ENCODE measurements around the gene ROBO1. TPM values are rescaled to one million over a fixed set of nuclear protein-coding genes. Genes with fewer than 3 reads are reported as not detected.

Gene ROBO1
- total and polyA plus RNA-seq, 2 of the 8 experiments (the other 6 are each of a cell fraction or from before 2014, with no cell fraction given), result 51.4 to 91.0 TPM

- no peak for TF ChIP-seq CHD7 (IDR thresholded peaks at IDR 0.05; ENCODE audit: insufficient replicate concordance, low read length)
- no peak for TF ChIP-seq JUN (IDR thresholded peaks at IDR 0.05; ENCODE audit: low read depth, low read length)
- no peak for TF ChIP-seq NRF1 (IDR thresholded peaks at IDR 0.05; ENCODE audit: low read depth, low read length)
- no peak for TF ChIP-seq KDM4A (IDR thresholded peaks at IDR 0.05; ENCODE audit: low read depth, low read length, severe bottlenecking)
- TF ChIP-seq RXRA (IDR thresholded peaks at IDR 0.05; ENCODE audit: insufficient read depth, low read depth, low read length), result no peak
- TF ChIP-seq GABPA (IDR thresholded peaks at IDR 0.05; ENCODE audit: borderline replicate concordance, insufficient read depth, low read length), result no peak
- no peak for TF ChIP-seq SP2 (IDR thresholded peaks at IDR 0.05; ENCODE audit: low read length)
Observed at GRCh38 chr3:79028916-79029315, 738.9 kb downstream of the ROBO1 start (continued).
